ENCODE data around the gene LRP1B.

The LRP1B gene

GRCh38 chr2:141242008-141242407, 888.8 kb downstream of the LRP1B start:
- Histone ChIP-seq H3K79me2 (ENCODE audit: low read length) (no peaks in the 10 kb centered on the region), H3K36me3 (replicated peaks; ENCODE audit: insufficient read depth, low read length) (no peaks in the 10 kb centered on the region), H2AFZ (ENCODE audit: low read length) (no peak overlapping the region), H3K4me2 (ENCODE audit: low read depth, low read length) (no peak overlapping the region), H3K9me3 (replicated peaks; ENCODE audit: insufficient read depth, low read length) (no peaks in the 10 kb centered on the region), H4K20me1 (ENCODE audit: insufficient read depth, low read length) (no peaks in the 10 kb centered on the region), H3K27me3 (replicated peaks; ENCODE audit: insufficient read depth, low read length) (no peaks in the 10 kb centered on the region), H3K27ac (ENCODE audit: low read length) (no peak overlapping the region), H3F3A (ENCODE audit: insufficient read depth, low read length) (no peaks in the 10 kb centered on the region), H3K9ac (ENCODE audit: low read length) (no peak overlapping the region), H3K4me1 (ENCODE audit: low read length) (no peaks in the 10 kb centered on the region), H3K9me2 (replicated peaks; ENCODE audit: insufficient read depth, low read length) (no peaks in the 10 kb centered on the region), H3K4me3 (ENCODE audit: low read length) (no peak overlapping the region)
- DNase-seq = no peak
- TF ChIP-seq EZH2 (optimal IDR thresholded peaks at IDR 0.05; ENCODE audit: low read depth, low read length) (no peak), EZH2phosphoT487 (IDR thresholded peaks at IDR 0.05; ENCODE audit: low read length) (no peak)
- TF ChIP-seq, protein P1, sequence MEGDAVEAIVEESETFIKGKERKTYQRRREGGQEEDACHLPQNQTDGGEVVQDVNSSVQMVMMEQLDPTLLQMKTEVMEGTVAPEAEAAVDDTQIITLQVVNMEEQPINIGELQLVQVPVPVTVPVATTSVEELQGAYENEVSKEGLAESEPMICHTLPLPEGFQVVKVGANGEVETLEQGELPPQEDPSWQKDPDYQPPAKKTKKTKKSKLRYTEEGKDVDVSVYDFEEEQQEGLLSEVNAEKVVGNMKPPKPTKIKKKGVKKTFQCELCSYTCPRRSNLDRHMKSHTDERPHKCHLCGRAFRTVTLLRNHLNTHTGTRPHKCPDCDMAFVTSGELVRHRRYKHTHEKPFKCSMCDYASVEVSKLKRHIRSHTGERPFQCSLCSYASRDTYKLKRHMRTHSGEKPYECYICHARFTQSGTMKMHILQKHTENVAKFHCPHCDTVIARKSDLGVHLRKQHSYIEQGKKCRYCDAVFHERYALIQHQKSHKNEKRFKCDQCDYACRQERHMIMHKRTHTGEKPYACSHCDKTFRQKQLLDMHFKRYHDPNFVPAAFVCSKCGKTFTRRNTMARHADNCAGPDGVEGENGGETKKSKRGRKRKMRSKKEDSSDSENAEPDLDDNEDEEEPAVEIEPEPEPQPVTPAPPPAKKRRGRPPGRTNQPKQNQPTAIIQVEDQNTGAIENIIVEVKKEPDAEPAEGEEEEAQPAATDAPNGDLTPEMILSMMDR (IDR thresholded peaks at IDR 0.05; ENCODE audit: low read length) = no peak

DNA sequence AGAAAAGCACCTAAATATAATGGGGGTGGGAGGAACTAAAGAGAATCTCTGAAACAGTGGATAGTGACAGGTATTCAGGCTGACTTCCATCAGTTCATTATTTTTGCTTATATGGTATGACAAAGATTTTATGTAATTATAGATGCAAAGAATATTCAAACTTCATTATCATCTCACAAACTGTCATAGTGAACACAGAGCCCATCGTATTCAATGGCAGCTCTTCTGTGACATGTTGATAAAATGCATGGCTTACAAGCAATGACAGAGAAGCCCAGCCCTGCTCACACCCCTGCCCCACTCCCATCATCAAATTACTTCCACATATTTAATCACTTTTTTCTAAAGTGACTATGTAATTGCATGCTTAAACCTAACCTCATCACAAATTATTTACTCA, 904.3 kb downstream of the LRP1B start:
- Histone ChIP-seq H3K9ac (ENCODE audit: low read length) (no peak overlapping the region), H3K4me3 (ENCODE audit: low read length) (no peak overlapping the region)
- no peak for TF ChIP-seq EZH2phosphoT487 (IDR thresholded peaks at IDR 0.05; ENCODE audit: low read length)
- TF ChIP-seq EZH2 (optimal IDR thresholded peaks at IDR 0.05; ENCODE audit: low read depth, low read length) = no peak
- TF ChIP-seq, protein P1 (IDR thresholded peaks at IDR 0.05; ENCODE audit: low read length) = no peak

GRCh38 chr2:141207036-141207385, 923.8 kb downstream of the LRP1B start:
- no peaks in the 10 kb centered on the region for H3K9me2 ChIP-seq (replicated peaks; ENCODE audit: insufficient read depth, low read length)
- no peaks in the 10 kb centered on the region for H4K20me1 ChIP-seq (ENCODE audit: insufficient read depth, low read length)
- H3K9me3 ChIP-seq (replicated peaks; ENCODE audit: insufficient read depth, low read length) = no peaks in the 10 kb centered on the region
- no peaks in the 10 kb centered on the region for H3F3A ChIP-seq (ENCODE audit: insufficient read depth, low read length)
- H3K79me2 ChIP-seq (ENCODE audit: low read length) = no peaks in the 10 kb centered on the region
- no peak overlapping the region for H3K4me3 ChIP-seq (ENCODE audit: low read length)
- TF ChIP-seq, protein P1 (IDR thresholded peaks at IDR 0.05; ENCODE audit: low read length) = no peak
- no peak for TF ChIP-seq EZH2phosphoT487 (IDR thresholded peaks at IDR 0.05; ENCODE audit: low read length)
- no peak for TF ChIP-seq EZH2 (optimal IDR thresholded peaks at IDR 0.05; ENCODE audit: low read depth, low read length)
- DNase-seq = no peak
- H3K4me2 ChIP-seq (ENCODE audit: low read depth, low read length) = no peak overlapping the region
- H3K27ac ChIP-seq (ENCODE audit: low read length) = no peak overlapping the region
- H3K9ac ChIP-seq (ENCODE audit: low read length) = no peak overlapping the region
- H3K36me3 ChIP-seq (replicated peaks; ENCODE audit: insufficient read depth, low read length) = no peaks in the 10 kb centered on the region
- H2AFZ ChIP-seq (ENCODE audit: low read length) = no peak overlapping the region
- no peaks in the 10 kb centered on the region for H3K27me3 ChIP-seq (replicated peaks; ENCODE audit: insufficient read depth, low read length)
- H3K4me1 ChIP-seq (ENCODE audit: low read length) = no peaks in the 10 kb centered on the region

More for the DNA sequence above, 904.3 kb downstream of the LRP1B start:
- Histone ChIP-seq H3F3A (ENCODE audit: insufficient read depth, low read length) (no peaks in the 10 kb centered on the region), H3K79me2 (ENCODE audit: low read length) (no peaks in the 10 kb centered on the region), H3K9me3 (replicated peaks; ENCODE audit: insufficient read depth, low read length) (no peaks in the 10 kb centered on the region), H3K9me2 (replicated peaks; ENCODE audit: insufficient read depth, low read length) (no peaks in the 10 kb centered on the region), H3K27ac (ENCODE audit: low read length) (no peak overlapping the region), H4K20me1 (ENCODE audit: insufficient read depth, low read length) (no peaks in the 10 kb centered on the region), H3K4me1 (ENCODE audit: low read length) (no peaks in the 10 kb centered on the region), H3K27me3 (replicated peaks; ENCODE audit: insufficient read depth, low read length) (no peaks in the 10 kb centered on the region), H3K4me2 (ENCODE audit: low read depth, low read length) (no peak overlapping the region), H3K36me3 (replicated peaks; ENCODE audit: insufficient read depth, low read length) (no peaks in the 10 kb centered on the region), H2AFZ (ENCODE audit: low read length) (no peak overlapping the region)
- DNase-seq = no peak
